ENCODE measurements around the gene GTF2A2. TPM values are rescaled to one million over a fixed set of nuclear protein-coding genes. Genes with fewer than 3 reads are reported as not detected.

The GTF2A2 gene
- total and polyA plus RNA-seq, 10 of the 15 experiments (the other 5 are each of a cell fraction or from before 2014, with no cell fraction given): 89.2 to 565 (median 137) TPM

DNA sequence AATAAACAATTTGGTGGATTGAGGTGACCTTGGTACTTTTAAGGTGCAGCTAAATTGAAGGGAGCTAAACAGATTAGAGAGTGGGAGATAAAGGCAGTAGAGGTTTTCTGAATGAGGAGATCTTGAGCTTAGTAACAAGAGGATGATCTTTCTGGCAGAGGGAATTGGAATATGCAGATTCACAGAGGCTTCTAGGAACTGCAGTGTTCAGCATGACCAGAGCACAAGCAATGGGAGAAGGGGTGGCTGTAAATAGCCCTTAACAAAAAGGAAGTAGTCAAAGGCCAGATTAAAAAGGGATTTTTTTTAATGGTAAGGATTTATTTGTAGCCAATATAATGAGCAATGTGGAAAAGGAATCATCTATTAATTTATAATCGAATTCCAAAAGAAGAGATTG is 37.5 kb upstream of the GTF2A2 start (continued):
- TF ChIP-seq, protein P1, sequence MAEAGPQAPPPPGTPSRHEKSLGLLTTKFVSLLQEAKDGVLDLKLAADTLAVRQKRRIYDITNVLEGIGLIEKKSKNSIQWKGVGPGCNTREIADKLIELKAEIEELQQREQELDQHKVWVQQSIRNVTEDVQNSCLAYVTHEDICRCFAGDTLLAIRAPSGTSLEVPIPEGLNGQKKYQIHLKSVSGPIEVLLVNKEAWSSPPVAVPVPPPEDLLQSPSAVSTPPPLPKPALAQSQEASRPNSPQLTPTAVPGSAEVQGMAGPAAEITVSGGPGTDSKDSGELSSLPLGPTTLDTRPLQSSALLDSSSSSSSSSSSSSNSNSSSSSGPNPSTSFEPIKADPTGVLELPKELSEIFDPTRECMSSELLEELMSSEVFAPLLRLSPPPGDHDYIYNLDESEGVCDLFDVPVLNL (IDR thresholded peaks at IDR 0.05; ENCODE audit: low read depth, low read length): no peak
- TF ChIP-seq, protein P2, sequence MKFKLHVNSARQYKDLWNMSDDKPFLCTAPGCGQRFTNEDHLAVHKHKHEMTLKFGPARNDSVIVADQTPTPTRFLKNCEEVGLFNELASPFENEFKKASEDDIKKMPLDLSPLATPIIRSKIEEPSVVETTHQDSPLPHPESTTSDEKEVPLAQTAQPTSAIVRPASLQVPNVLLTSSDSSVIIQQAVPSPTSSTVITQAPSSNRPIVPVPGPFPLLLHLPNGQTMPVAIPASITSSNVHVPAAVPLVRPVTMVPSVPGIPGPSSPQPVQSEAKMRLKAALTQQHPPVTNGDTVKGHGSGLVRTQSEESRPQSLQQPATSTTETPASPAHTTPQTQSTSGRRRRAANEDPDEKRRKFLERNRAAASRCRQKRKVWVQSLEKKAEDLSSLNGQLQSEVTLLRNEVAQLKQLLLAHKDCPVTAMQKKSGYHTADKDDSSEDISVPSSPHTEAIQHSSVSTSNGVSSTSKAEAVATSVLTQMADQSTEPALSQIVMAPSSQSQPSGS (IDR thresholded peaks at IDR 0.05; ENCODE audit: low read length): no peak
- TF ChIP-seq ATF7 (IDR thresholded peaks at IDR 0.05; ENCODE audit: low read depth) (no peak), IRF4 (IDR thresholded peaks at IDR 0.05; ENCODE audit: low read depth, low read length) (no peak), KAT2A (conservative IDR thresholded peaks at IDR 0.05; ENCODE audit: control insufficient read depth, low read depth, low read length) (no peak), ZNF217 (IDR thresholded peaks at IDR 0.05) (no peak)

DNA sequence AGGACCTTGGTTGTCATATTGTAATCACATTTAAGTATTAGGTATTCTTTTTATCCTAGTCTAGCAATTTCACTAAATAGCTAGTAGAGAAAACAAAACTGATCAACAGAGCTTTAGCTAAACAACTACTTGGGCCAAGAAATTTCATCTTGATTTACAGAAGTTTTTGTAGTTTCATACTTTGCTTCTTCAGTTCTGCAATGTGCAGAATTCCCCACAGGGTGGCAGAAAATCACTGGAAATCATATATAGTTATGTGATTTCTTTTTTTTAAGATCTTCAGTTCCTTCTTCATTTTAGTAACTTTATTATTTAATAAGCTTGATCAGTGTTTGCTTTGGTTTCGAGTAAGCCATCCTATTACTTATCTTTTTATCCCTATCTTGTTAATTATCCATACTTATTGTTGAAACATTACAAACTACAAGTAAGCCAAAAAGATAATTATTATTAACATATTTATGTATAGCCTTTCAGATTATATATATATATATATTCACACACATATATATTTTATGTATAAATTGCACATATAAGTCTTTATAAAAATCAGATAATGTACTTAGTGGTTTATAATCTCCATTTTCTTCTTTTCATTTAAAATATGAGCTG is 34.0 kb upstream of the GTF2A2 start:
- peak; percentile 13 for DNase-seq (ENCODE audit: low read depth, low spot score)
- TF ChIP-seq NRF1 (conservative IDR thresholded peaks at IDR 0.05; ENCODE audit: low read depth, low read length): no peak
- TF ChIP-seq ASH2L (IDR thresholded peaks at IDR 0.05; ENCODE audit: borderline replicate concordance, low read depth): no peak
- peak; percentile 47; the same call in 1 of the 2 replicates for TF ChIP-seq SMC3 (IDR thresholded peaks at IDR 0.05; ENCODE audit: borderline replicate concordance, low read length)
- TF ChIP-seq ZNF207 (IDR thresholded peaks at IDR 0.05; ENCODE audit: borderline replicate concordance): no peak
- no peak for TF ChIP-seq KLF5 (IDR thresholded peaks at IDR 0.05; ENCODE audit: partially characterized antibody)
- TF ChIP-seq, protein P3, sequence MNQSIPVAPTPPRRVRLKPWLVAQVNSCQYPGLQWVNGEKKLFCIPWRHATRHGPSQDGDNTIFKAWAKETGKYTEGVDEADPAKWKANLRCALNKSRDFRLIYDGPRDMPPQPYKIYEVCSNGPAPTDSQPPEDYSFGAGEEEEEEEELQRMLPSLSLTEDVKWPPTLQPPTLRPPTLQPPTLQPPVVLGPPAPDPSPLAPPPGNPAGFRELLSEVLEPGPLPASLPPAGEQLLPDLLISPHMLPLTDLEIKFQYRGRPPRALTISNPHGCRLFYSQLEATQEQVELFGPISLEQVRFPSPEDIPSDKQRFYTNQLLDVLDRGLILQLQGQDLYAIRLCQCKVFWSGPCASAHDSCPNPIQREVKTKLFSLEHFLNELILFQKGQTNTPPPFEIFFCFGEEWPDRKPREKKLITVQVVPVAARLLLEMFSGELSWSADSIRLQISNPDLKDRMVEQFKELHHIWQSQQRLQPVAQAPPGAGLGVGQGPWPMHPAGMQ (IDR thresholded peaks at IDR 0.05; ENCODE audit: borderline replicate concordance): no peak
- TF ChIP-seq NR2C2 (IDR thresholded peaks at IDR 0.05; ENCODE audit: borderline replicate concordance, control insufficient read depth, insufficient read length, low read depth): no peak
- no peak for TF ChIP-seq TARDBP (IDR thresholded peaks at IDR 0.05; ENCODE audit: borderline replicate concordance)
- peak; percentile 93 for TF ChIP-seq ZNF384 (IDR thresholded peaks at IDR 0.05; ENCODE audit: borderline replicate concordance, low read depth, low read length)
- TF ChIP-seq, protein P4, sequence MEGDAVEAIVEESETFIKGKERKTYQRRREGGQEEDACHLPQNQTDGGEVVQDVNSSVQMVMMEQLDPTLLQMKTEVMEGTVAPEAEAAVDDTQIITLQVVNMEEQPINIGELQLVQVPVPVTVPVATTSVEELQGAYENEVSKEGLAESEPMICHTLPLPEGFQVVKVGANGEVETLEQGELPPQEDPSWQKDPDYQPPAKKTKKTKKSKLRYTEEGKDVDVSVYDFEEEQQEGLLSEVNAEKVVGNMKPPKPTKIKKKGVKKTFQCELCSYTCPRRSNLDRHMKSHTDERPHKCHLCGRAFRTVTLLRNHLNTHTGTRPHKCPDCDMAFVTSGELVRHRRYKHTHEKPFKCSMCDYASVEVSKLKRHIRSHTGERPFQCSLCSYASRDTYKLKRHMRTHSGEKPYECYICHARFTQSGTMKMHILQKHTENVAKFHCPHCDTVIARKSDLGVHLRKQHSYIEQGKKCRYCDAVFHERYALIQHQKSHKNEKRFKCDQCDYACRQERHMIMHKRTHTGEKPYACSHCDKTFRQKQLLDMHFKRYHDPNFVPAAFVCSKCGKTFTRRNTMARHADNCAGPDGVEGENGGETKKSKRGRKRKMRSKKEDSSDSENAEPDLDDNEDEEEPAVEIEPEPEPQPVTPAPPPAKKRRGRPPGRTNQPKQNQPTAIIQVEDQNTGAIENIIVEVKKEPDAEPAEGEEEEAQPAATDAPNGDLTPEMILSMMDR (IDR thresholded peaks at IDR 0.05 in 2 of 3, conservative IDR thresholded peaks at IDR 0.05 in 1 of 3; ENCODE audit: control insufficient read depth in 2 of 3, extremely low read depth in 1 of 3, insufficient read depth in 1 of 3, low read depth in 3 of 3, low read length in 3 of 3): peak; percentile 59 to 64 (median 61)

More for the DNA sequence above, 34.0 kb upstream of the GTF2A2 start:
- H3K36me3 ChIP-seq (ENCODE audit: control insufficient read depth in 2 of 2, insufficient read depth in 2 of 2, low read length in 1 of 2): no peaks in the 10 kb centered on the region
- intact Hi-C loops (cut with micrococcal nuclease; ENCODE audit: unreplicated experiment): loop anchor here (10.0 kb wide), 2 partner anchors 494 to 634 kb away; no protein-coding TSS in a partner anchor
- in situ Hi-C loops (cut with MboI): no loop called here
- H3K79me2 ChIP-seq (ENCODE audit: control insufficient read depth, insufficient read depth, low read length): peaks cover 28% of the 10 kb centered on the region
- H3K4me3 ChIP-seq: no peak overlapping the region
- ChIA-PET CTCF (interaction anchor here (0.6 to 4.8 kb wide), 31 partner anchors 8 to 1462 kb away, joined by 3 to 44 read pairs (median 3); no protein-coding TSS in a partner anchor), RAD21 (ENCODE audit: unreplicated experiment) (interaction anchor here (0.7 to 2.7 kb wide), 12 partner anchors 19 to 679 kb away, joined by 3 to 24 read pairs (median 4); partner anchors contain the start of gene GTF2A2), SMC1A (ENCODE audit: uncharacterized antibody, unreplicated experiment) (interaction anchor here (0.6 to 2.7 kb wide), 14 partner anchors 10 to 668 kb away, joined by 3 to 12 read pairs (median 4); partner anchors contain the start of gene GTF2A2), POLR2A (interaction anchor here (0.6 kb wide), 1 partner anchor 540 kb away, joined by 4 read pairs; no protein-coding TSS in a partner anchor)
- no peak overlapping the region for H2AFZ ChIP-seq (ENCODE audit: control insufficient read depth, low read depth, low read length)
- H4K20me1 ChIP-seq (ENCODE audit: control insufficient read depth, insufficient read depth): no peaks in the 10 kb centered on the region
- H3K27ac ChIP-seq (ENCODE audit: control insufficient read depth, insufficient read depth): no peak overlapping the region
- ATAC-seq (no peak), FAIRE-seq (no peak)
- no peak overlapping the region for H3K9ac ChIP-seq (ENCODE audit: control insufficient read depth, insufficient read depth, low read length)
- no peaks in the 10 kb centered on the region for H3K9me3 ChIP-seq (replicated peaks; ENCODE audit: control insufficient read depth, insufficient read depth, low read length)
- H3K4me1 ChIP-seq (ENCODE audit: control insufficient read depth, insufficient read depth, low read length): 0 out of 2 replicates have a peak, but pooled peaks cover 5% of the 10 kb centered on the region
- no peak overlapping the region for H3K4me2 ChIP-seq (ENCODE audit: control insufficient read depth, insufficient read depth)
- 0% methylated on average over 1 of the region's 1 CpG for WGBS (ENCODE audit: insufficient coverage, insufficient replicate concordance, low lambda C conversion rate, missing lambda C conversion rate)
- no peaks in the 10 kb centered on the region for H3K27me3 ChIP-seq (replicated peaks in 1 of 2; ENCODE audit: control insufficient read depth in 2 of 2, insufficient read depth in 2 of 2, low read length in 1 of 2)
- BruUV-seq (replicated peaks): no TSS peak
